GM19395 (cell line): ENCODE data around the gene RMND1.
"Not testable (repeated sequence)": the region's sequence is repeated elsewhere in the genome, so short reads cannot be mapped to it uniquely, and the experiment has no call there.

Experiments
- ATAC-seq: cut with Tn5 transposase; IDR thresholded peaks from one replicate; pipeline ENCODE4 v1.9.1; 2021; ENCODE audit warnings: mild to moderate bottlenecking, moderate library complexity; ENCODE audit not compliant: unreplicated experiment

The RMND1 gene

GRCh38 chr6:151452750-151453427 lies 963 bp upstream of the RMND1 start:
- no peak for ATAC-seq

GRCh38 chr6:151451417-151451949 lies 443 bp downstream of the RMND1 start:
- no peak for ATAC-seq

- ATAC-seq: not testable (repeated sequence)
These were observed 998 bp downstream of the RMND1 start for GRCh38 chr6:151450928-151451327.

DNA sequence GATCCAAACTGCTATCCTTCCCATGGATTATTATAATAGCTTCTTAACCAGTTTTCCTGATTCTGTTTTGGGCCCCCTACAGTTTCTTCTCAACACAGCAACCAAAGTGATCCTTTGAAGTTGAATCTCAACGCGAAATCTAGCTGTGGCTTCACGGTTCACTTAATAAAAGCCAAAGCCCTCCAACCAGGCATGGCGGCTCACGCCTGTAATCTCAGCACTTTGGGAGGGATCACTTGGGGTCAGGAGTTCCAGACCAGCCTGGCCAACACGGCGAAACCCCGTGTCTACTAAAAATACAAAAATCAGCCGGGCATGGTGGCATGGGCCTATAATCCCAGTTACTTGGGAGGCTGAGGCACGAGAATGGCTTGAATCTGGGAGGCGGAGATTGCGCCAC lies 3.3 kb downstream of the RMND1 start:
- no peak for ATAC-seq

- ATAC-seq: no peak
These were observed 4.7 kb downstream of the RMND1 start for GRCh38 chr6:151447237-151447636.

DNA sequence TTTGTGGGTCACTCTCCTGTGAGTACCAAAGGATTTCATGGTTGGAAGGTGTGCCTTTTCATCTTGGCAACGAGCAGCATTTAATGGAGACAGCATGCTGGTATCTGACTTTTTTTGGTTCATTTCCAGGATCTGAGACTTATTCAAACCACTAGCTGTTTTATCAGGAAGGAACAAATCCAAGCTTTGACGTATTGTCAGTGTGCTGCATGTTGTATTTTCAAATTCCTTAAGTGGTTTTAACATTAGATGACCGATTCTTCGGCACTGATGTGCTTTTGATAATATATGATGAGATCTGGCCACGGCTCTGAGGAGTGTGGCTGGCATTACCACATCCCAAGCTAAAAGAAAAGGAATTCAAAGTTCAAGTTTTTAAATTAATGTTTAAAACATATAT lies 6.4 kb downstream of the RMND1 start:
- no peak for ATAC-seq

DNA sequence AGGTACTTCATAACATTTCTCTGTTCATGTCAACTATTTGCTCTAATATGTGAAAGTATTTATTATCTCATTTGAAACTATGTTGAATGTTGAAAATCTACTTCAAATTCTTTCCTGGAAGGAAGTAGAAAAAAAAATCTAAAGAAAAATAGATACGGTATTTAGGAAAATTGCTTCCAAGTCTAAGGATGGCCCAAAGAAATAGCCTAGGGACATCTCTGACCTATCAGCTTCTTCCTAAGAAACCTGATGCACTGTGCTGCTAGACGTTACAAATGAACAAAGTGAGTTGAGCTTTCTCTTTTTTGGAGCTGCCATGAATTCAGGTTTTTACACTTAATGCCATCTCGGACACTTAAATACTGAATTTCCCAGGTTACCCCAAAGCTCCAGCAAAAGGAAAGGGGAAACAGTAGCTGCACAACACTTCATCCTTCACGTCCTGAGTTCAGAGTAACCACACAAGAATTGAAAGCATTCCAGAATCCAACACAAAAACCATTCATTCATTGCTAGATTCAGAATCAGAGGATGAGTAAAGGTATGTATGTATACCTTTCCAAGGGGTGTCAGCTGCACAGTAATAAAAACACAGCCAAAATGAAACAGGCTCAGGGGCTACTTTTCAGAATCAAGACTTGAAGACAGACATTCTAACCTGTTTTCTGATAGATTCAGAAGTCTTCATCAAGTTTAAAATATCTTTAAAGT lies 7.9 kb downstream of the RMND1 start:
- ATAC-seq: no peak

GRCh38 chr6:151443454-151443853 lies 8.5 kb downstream of the RMND1 start:
- ATAC-seq: no peak

DNA sequence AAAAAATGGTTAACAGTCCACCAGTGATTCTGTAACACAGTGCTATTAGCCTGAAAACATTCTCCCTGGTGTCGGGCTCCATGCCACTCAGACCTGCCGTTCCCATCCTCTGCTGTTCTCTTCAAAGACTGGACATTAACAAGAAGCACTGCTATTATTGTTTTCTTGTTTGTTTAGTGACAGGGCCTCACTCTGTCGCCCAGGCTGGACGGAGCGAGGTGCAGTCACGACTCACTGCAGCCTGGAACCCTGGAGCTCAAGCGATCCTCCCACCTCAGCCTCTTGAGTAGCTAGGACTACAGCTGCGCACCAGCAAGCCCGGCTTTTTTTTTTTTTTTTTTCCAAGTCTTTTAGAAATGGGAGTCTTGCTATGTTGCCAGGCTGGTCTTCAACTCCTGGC lies 9.6 kb downstream of the RMND1 start:
- ATAC-seq: no peak

GRCh38 chr6:151441390-151442166 lies 10.3 kb downstream of the RMND1 start:
- ATAC-seq: peak; percentile 6

DNA sequence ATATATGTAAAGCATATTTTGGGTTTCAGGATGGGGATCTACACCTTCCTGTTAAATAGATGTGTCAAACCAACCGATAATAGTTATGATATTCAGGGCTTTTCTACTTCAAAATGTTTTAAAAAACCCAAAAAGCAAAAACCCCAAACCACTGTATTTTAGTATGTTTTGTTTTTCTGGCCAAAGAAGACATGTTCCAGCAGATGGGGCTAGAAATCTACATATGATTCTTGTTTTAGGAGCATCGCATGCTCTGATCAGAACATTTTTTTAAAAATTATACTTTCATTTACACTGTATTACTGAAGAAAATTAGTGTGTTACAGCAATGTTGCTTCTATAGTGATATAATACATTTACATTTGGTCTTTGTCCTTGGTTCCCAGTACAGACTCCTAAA lies 11.0 kb downstream of the RMND1 start:
- ATAC-seq: peak; percentile 56

- peak; percentile 68 for ATAC-seq
These were observed 11.4 kb downstream of the RMND1 start for GRCh38 chr6:151440498-151440897.

DNA sequence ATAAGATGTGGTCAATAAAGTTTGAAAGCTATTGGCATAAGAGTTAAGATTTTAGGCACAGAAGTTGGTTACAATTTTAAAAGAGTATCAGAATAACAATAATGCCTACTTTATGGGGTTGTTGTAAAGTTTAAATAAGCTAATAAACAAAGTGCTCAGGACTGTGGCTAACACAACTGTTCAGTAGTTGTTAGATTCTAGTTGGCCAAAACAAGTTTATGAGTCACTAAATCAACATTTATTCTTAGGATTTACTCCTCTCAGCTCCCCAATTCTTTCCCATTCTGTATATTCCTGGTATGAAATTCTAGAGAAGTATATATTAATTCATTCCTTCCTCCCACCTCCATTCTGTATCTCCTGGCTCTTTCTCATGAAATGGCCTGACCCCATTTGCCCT lies 14.5 kb downstream of the RMND1 start:
- ATAC-seq: no peak

GRCh38 chr6:151436802-151437201 lies 15.1 kb downstream of the RMND1 start:
- no peak for ATAC-seq

DNA sequence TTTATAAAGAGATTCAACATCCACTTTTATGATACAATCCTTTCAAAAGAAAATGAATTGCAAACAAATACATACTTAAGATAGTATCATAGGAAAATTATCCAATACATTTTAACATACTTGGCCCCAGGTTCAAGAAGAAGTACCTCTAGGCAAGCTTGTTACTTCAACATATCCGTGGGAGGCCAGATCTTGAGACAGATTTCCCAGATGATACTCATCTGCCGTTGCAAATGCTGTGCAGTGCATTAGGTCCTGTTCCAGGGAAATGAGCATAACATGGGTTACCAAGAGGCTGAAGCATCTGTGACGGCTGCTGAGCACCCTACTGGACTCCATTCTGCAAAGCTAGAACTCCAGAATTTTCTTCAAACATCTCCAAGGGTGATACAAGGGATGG lies 15.6 kb downstream of the RMND1 start:
- no peak for ATAC-seq

DNA sequence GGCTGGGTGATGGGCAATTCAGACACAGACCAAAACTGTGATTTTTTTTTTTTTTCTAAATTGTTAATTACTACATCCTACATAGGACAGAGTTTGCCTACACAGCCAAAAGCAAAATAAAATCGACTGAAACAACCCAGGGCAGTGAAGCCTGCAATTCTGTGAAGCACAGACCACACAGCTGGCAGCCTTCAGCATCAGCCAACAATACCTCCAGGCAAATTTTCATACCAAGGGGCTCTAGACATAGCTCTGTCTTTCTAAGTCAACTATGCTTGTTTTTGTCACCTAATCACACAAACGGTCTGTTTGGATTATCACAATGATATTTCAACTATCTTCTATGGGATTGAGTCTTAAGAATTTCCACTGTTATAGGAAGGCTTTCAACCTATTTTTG lies 17.6 kb downstream of the RMND1 start:
- no peak for ATAC-seq

GRCh38 chr6:151432651-151433050 lies 19.3 kb downstream of the RMND1 start:
- ATAC-seq: no peak

- no peak for ATAC-seq
These were observed 20.6 kb downstream of the RMND1 start for GRCh38 chr6:151431337-151431736.

DNA sequence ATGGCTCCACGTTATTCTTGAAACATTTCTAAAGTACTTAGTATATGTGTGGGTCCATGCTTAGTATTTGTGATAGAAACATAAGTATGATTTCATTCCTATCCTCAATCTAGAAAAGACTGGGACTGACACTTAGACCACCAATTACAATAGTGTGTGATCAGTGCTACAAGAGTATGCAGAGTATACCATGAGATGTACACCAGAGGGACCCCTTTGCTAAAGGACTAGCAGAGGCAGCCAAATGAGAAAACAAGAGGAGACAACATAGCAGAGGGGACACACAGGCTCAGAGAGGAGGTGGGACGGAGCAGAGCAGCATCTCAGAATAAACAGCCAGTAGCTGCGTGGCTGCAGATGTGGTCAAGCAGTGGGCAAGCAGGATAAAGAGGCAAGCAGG lies 21.0 kb downstream of the RMND1 start:
- no peak for ATAC-seq

GRCh38 chr6:151428093-151428735 lies 23.7 kb downstream of the RMND1 start:
- no peak for ATAC-seq

DNA sequence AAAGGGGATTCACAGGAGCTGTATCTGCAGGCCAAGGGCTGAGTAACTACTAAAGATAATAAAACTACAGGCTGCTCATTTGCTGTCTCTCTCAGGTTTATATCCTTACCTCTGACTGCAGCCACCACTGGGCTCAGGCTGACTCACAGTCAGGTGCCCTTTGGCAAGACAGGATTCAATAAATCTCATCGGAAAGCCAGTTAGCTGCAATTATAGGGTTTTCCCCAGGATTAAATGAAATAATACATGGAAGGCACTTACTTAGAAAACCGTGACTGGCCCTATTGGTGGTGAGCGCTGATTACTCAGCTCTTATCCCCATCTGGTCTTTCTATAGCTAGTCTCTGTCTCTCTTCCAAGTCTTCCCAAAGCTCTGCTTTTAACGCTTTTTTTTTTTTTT lies 26.4 kb downstream of the RMND1 start:
- ATAC-seq: no peak
